Fibroblast of pulmonary artery (primary cell): ENCODE results near the gene ARRDC3.
"Not testable (repeated sequence)": the region's sequence is repeated elsewhere in the genome, so short reads cannot be mapped to it uniquely, and the experiment has no call there.

Experiments
- DNase-seq: peaks from one replicate; pipeline ENCODE4 v3.0.0-alpha.2; 2010; ENCODE audit warnings: low read depth
- H3K4me3 ChIP-seq: replicated peaks from 2 replicates; pipeline ENCODE4 v1.5.1; 2011; ENCODE audit warnings: low read depth, mild to moderate bottlenecking, control low read depth, low read length, moderate library complexity
- CTCF ChIP-seq: IDR thresholded peaks from 2 replicates; pipeline ENCODE4 v1.5.1; 2011; ENCODE audit warnings: mild to moderate bottlenecking, control low read depth, low read length, inconsistent platforms; ENCODE audit errors: missing control alignments

Gene ARRDC3

DNA sequence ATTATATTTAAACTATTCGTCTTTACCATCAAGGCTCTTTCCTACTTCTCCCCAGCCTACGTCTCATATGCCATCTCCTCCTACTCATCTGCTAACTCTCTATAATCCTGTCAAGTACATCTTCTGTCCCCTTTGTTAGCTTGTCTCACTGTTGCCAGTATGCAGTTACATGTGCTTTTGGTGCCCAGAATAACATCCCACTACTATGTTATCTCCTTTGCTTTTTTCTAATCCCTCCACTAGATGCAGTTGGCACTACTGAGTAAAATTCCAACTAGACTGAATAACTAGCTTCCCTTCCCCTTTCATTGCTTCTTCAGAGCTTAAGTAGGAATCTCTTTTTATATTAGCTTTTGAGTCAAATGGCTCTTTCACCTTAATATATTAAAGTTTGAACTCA is 3.0 kb upstream of the ARRDC3 start:
- no peak overlapping the region for H3K4me3 ChIP-seq
- peak; percentile 13 for TF ChIP-seq CTCF
- no peak for DNase-seq

DNA sequence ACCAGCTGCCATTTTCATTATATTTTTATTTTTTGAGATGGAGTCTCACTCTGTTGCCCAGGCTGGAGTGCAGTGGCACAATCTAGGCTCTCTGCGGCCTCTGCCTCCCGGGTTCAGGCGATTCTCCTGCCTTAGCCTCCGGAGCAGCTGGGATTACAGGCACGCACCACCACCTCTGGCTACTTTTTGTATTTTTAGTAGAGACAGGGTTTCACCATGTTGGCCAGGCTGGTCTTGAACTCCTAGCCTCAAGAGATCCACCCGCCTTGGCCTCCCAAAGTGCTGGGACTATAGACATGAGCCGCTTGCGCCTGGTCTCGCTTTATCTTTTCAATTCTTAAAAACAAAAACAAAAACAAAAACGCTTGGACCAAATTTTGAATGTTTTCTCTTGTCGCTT is 2.5 kb upstream of the ARRDC3 start:
- H3K4me3 ChIP-seq, DNase-seq: not testable (repeated sequence)

DNA sequence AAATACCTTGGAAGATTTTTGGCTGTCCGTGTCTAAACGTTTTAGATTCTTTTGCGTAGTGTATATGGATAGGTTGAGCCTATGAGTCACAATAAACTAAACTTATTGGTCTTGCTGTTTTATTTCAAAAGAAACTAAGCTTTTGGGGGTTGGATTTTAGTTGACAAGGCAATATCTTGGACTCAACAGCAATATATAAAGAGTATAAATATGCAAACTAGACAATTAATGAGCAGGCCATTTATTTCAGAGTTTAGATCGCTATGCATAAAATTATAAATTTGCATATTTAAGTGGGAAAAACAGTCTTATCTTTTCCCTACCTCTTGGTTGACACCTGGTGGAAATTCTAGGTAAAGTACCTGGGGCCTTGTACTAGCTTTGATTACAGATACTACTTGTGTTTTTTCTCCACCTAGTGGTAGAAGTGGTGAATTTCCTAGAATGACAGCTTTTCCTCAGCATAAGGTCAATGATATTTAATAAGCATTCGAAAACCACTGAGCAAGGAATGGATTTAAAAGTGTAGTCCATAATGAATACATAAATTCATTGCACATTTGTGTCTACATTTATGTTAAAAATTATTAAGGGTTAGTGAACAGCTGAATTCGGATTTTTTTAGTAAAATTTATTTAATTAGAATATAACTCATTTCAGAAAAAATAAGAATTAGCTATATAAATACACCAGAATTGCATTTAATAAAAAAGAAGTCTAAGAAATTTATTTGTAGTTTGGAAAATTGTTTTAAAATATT is 1.7 kb upstream of the ARRDC3 start:
- H3K4me3 ChIP-seq, result peak overlapping the region; percentile 88
- TF ChIP-seq CTCF, result peak; percentile 97
- DNase-seq, result peak; percentile 95

GRCh38 chr5:91383956-91384300 is 811 bp upstream of the ARRDC3 start:
- peak overlapping the region; percentile 88 for H3K4me3 ChIP-seq
- DNase-seq, result no peak
- TF ChIP-seq CTCF, result no peak

GRCh38 chr5:91382530-91383026 is 539 bp downstream of the ARRDC3 start:
- peak overlapping the region; percentile 88 for H3K4me3 ChIP-seq
- TF ChIP-seq CTCF, result no peak
- DNase-seq, result peak; percentile 64

DNA sequence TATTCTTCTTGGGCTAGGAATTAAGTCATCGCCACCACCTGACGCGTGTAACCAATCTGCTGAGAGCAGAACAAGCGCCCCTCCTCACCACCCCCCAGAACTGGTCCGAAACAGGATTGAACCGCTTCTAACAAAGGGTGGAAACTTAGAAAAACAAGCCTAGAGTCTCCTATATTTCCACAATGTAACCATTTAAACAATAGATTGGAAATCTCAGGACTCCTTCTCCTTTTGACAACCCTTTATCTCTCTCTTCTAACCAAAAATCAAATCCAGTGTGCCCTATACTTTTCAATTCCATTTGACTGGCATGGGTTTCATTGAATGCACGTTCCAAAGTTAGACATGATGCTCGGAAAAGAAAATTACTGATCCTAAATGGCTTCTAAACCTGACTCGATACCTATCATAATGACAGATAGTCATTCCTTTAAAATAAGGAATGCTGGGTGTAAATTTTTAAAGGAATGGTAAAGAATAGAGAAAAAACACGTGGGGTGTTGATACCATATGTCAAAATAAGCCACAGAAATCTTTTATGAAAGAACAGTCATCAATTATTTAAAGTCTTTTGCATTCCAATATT is 1.2 kb downstream of the ARRDC3 start:
- peak; percentile 92 for DNase-seq
- no peak for TF ChIP-seq CTCF
- peak overlapping the region; percentile 88 for H3K4me3 ChIP-seq

DNA sequence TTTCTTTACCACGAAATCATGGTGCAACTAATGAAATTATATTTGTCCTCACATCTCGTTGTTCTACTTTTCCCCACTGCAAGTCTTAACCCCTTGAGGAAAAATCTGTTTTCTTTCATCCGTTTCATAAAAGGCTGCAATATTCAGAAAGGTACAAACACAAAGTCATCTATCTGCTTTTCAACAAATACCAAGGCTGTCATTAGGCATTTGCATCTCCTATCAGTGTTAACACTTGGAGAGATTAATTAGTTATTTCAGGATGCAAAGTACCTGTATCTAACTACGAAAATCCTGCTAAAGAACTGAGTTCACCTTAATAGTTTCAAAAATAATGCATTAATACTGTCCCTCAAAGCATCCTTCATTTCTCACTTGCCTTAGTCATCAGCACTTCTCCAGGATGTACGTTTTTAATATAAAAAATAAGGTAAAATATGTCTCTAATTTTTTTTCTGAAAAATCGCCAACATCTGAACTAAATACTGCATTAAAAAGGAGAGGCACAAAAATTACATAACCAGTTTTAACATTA is 1.8 kb downstream of the ARRDC3 start:
- H3K4me3 ChIP-seq, result peak overlapping the region; percentile 88
- no peak for DNase-seq

More for the DNA sequence above, 1.8 kb downstream of the ARRDC3 start:
- no peak for TF ChIP-seq CTCF
